Endothelial cell of umbilical vein (primary cell): Measurements from ENCODE around the gene KIAA1958. TPM values are rescaled to one million over a fixed set of nuclear protein-coding genes. Genes with fewer than 3 reads are reported as not detected.

Experiments used
- BruUV-seq: library from RNA; stranded (reverse); fragments of 400-500 nt; replicated peaks from 2 replicates; lab custom pipeline; 2021; lab: Mats Ljungman, UMichigan
- CTCF ChIA-PET: fragments of 300-600, 350-600 bp; sonication (Branson Sonifier 250); formaldehyde crosslinking; loops from one replicate; lab custom pipeline; 2021; ENCODE audit warnings: antibody characterized with exemption, inconsistent platforms; lab: Charles Lee
- POLR2A ChIA-PET: fragments of 300-600, 350-600 bp; sonication (Branson Sonifier 250); formaldehyde crosslinking; loops from one replicate; lab custom pipeline; 2021; ENCODE audit warnings: antibody characterized with exemption, inconsistent platforms; lab: Charles Lee
- DNase-seq: peaks from one replicate; pipeline ENCODE4 v3.0.0-alpha.2; 2011; ENCODE audit warnings: low read depth, low spot score
- FAIRE-seq: peaks from 2 replicates; lab custom pipeline; 2011; peaks lifted over from hg19 to GRCh38; lab: Jason Lieb, UNC
- H2AFZ ChIP-seq: 2 replicates; pipeline ENCODE4 v1.6.0; 2012; ENCODE audit warnings: low read depth, low read length, control low read depth, inconsistent platforms
- H3K27ac ChIP-seq: 2 replicates; pipeline ENCODE4 v1.5.1; 2011; ENCODE audit warnings: low read depth, mild to moderate bottlenecking, control low read depth, low read length, moderate library complexity; ENCODE audit not compliant: insufficient read depth
- H3K27me3 ChIP-seq, 2 experiments: 2 replicates each; pipeline versions ENCODE4 v1.6.0 to v1.6.1; 2011; ENCODE audit warnings: low read length in 2 of 2, mixed read lengths in 1 of 2; ENCODE audit not compliant: control insufficient read depth in 2 of 2, insufficient read depth in 2 of 2
- H3K36me3 ChIP-seq, 2 experiments: 2 replicates in 1 of 2; 3 replicates in 1 of 2; pipeline ENCODE4 v1.5.1; 2011; ENCODE audit warnings: low read length in 2 of 2, mild to moderate bottlenecking in 1 of 2, moderate library complexity in 1 of 2; ENCODE audit not compliant: control insufficient read depth in 2 of 2, insufficient read depth in 2 of 2; ENCODE audit errors: extremely low read depth in 1 of 2
- H3K4me1 ChIP-seq: 3 replicates; pipeline ENCODE4 v1.5.1; 2011; ENCODE audit warnings: mild to moderate bottlenecking, low read length; ENCODE audit not compliant: control insufficient read depth, insufficient read depth; ENCODE audit errors: extremely low read depth
- H3K4me2 ChIP-seq: 2 replicates; pipeline ENCODE4 v1.6.1; 2011; ENCODE audit warnings: low read length, control low read depth, mixed read lengths; ENCODE audit not compliant: insufficient read depth
- H3K4me3 ChIP-seq, 3 experiments: fragments of 200-600 bp in 1 of 3; sonication (generic), shearing (Covaris generic) in 1 of 3; replicated peaks in 1 of 3; 2 replicates each; pipeline ENCODE4 v1.5.1; 2011 to 2016; ENCODE audit warnings: control low read depth in 3 of 3, low read length in 3 of 3, mild to moderate bottlenecking in 2 of 3, inconsistent platforms in 1 of 3, low read depth in 1 of 3, moderate library complexity in 1 of 3; ENCODE audit not compliant: insufficient read depth in 1 of 3
- H3K79me2 ChIP-seq: 2 replicates; pipeline ENCODE4 v1.6.0; 2012; ENCODE audit warnings: low read length, inconsistent platforms; ENCODE audit not compliant: control insufficient read depth, insufficient read depth
- H3K9ac ChIP-seq: replicated peaks from 2 replicates; pipeline ENCODE3; 2011; ENCODE audit warnings: low read length, control low read depth; ENCODE audit not compliant: insufficient read depth; ENCODE audit errors: extremely low read depth
- H3K9me1 ChIP-seq: replicated peaks from 3 replicates; pipeline ENCODE4 v1.6.0; 2011; ENCODE audit warnings: mild to moderate bottlenecking, low read length; ENCODE audit not compliant: control insufficient read depth, insufficient read depth; ENCODE audit errors: extremely low read depth
- H3K9me3 ChIP-seq: replicated peaks from 2 replicates; pipeline ENCODE4 v1.5.1; 2012; ENCODE audit warnings: low read length, inconsistent platforms; ENCODE audit not compliant: control insufficient read depth, insufficient read depth
- H4K20me1 ChIP-seq: replicated peaks from 2 replicates; pipeline ENCODE3; 2011; ENCODE audit warnings: mild to moderate bottlenecking, low read length; ENCODE audit not compliant: control insufficient read depth, insufficient read depth; ENCODE audit errors: extremely low read depth
- EZH2 ChIP-seq: IDR thresholded peaks from 2 replicates; pipeline ENCODE4 v1.6.1; 2012; ENCODE audit warnings: borderline replicate concordance, low read depth, mild to moderate bottlenecking, moderate library complexity, low read length, inconsistent platforms; ENCODE audit not compliant: severe bottlenecking
- FOS ChIP-seq: IDR thresholded peaks from 2 replicates; pipeline ENCODE4 v1.6.1; 2011; ENCODE audit warnings: mild to moderate bottlenecking, low read length, moderate library complexity, borderline replicate concordance; ENCODE audit not compliant: insufficient read depth
- GATA2 ChIP-seq: IDR thresholded peaks from 2 replicates; pipeline ENCODE4 v1.7.0; 2011; ENCODE audit warnings: low read depth, mild to moderate bottlenecking, moderate library complexity, mixed read lengths, low read length; ENCODE audit not compliant: insufficient read length, insufficient read depth
- JUN ChIP-seq: IDR thresholded peaks from 2 replicates; pipeline ENCODE4 v1.6.1; 2011; ENCODE audit warnings: borderline replicate concordance, low read depth; ENCODE audit not compliant: insufficient read length, insufficient read depth
- MYC ChIP-seq: IDR thresholded peaks from one replicate; pipeline ENCODE4 v1.6.1; 2011; ENCODE audit warnings: mild to moderate bottlenecking, low read depth, low read length
- POLR2A ChIP-seq: IDR thresholded peaks from 2 replicates; pipeline ENCODE4 v1.6.1; 2012; ENCODE audit warnings: low read depth, mild to moderate bottlenecking, control low read depth, low read length
- POLR2AphosphoS5 ChIP-seq: IDR thresholded peaks from 2 replicates; pipeline ENCODE4 v1.6.1; 2012; ENCODE audit warnings: low read depth, mild to moderate bottlenecking, control low read depth, low read length, moderate library complexity; ENCODE audit not compliant: insufficient read depth
- dilution Hi-C: fragments of 300-500 bp; cut with MboI; formaldehyde crosslinking; loops from one replicate; pipeline ENCODE4 v1.15.0; 2019; ENCODE audit warnings: low sequenced_read_pairs; ENCODE audit not compliant: extremely low pct_ligation_motif_present
- intact Hi-C: fragments of 100-400 bp; cut with micrococcal nuclease; formaldehyde crosslinking; loops from one replicate; pipeline ENCODE4 v1.10.0; 2022
- polyA plus RNA-seq, 4 experiments: library from polyadenylated mRNA; depleted of rRNA in 3 of 4; stranded (reverse) in 3 of 4; unstranded in 1 of 4; fragments of >200 nt; gene quantifications; 2 replicates each; pipeline versions ENCODE4 v1.2.1 to v1.2.3, GENCODE V29; 2011 to 2012; ENCODE audit warnings: missing spikeins in 1 of 4
- total RNA-seq: library from RNA; stranded (reverse); gene quantifications from 2 replicates; pipeline ENCODE4 v1.2.3, GENCODE V29; 2021
- TF ChIP-seq, protein P1 (sequence below): IDR thresholded peaks from 2 replicates; pipeline ENCODE4 v1.6.1; 2011; ENCODE audit not compliant: insufficient read depth, insufficient read length
- TF ChIP-seq, protein P2 (sequence below), 2 donors: IDR thresholded peaks; 1 replicate in 1 of 2; 2 replicates in 1 of 2; pipeline ENCODE4 v1.5.1; 2011; ENCODE audit warnings: low read length in 2 of 2, mild to moderate bottlenecking in 2 of 2, moderate library complexity in 2 of 2, control low read depth in 1 of 2, inconsistent platforms in 1 of 2, low read depth in 1 of 2; ENCODE audit not compliant: insufficient read depth in 1 of 2; ENCODE audit errors: extremely low read depth in 1 of 2

Gene KIAA1958
- total and polyA plus RNA-seq, 2 donors (not counting 3 experiments of a cell fraction or from before 2014, with no cell fraction given), result 1.7 to 5.0 TPM

DNA sequence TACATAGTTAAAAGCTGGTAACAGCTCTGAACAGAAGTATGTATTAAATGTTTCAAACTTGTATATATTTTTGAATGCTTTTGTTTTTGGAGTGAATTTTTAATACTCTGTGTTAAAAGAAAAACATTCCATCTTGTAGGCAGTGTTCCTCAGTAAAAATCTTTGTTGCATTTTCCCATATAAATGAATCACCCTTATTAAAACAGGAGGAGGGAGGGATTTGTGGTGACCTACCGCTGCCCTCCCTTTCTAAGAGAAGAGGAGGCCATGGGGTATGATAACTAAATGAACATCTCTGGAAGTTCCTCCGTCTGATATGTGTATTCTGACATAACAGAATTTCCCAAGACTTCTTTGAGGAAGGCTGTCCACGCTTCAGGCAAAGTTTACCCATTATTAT, 177.9 kb downstream of the KIAA1958 start:
- intact Hi-C loops (no loop called here), dilution Hi-C loops (no loop called here)
- DNase-seq (no peak), FAIRE-seq (no peak)
- TF ChIP-seq MYC, result no peak
- TF ChIP-seq FOS, result no peak
- TF ChIP-seq POLR2A, result no peak
- TF ChIP-seq EZH2, result no peak
- no peak for TF ChIP-seq POLR2AphosphoS5
- no peak for TF ChIP-seq GATA2
- TF ChIP-seq, protein P1, sequence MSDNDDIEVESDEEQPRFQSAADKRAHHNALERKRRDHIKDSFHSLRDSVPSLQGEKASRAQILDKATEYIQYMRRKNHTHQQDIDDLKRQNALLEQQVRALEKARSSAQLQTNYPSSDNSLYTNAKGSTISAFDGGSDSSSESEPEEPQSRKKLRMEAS, result no peak
- TF ChIP-seq JUN, result no peak
- TF ChIP-seq, protein P2, sequence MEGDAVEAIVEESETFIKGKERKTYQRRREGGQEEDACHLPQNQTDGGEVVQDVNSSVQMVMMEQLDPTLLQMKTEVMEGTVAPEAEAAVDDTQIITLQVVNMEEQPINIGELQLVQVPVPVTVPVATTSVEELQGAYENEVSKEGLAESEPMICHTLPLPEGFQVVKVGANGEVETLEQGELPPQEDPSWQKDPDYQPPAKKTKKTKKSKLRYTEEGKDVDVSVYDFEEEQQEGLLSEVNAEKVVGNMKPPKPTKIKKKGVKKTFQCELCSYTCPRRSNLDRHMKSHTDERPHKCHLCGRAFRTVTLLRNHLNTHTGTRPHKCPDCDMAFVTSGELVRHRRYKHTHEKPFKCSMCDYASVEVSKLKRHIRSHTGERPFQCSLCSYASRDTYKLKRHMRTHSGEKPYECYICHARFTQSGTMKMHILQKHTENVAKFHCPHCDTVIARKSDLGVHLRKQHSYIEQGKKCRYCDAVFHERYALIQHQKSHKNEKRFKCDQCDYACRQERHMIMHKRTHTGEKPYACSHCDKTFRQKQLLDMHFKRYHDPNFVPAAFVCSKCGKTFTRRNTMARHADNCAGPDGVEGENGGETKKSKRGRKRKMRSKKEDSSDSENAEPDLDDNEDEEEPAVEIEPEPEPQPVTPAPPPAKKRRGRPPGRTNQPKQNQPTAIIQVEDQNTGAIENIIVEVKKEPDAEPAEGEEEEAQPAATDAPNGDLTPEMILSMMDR (IDR thresholded peaks at IDR 0.05; ENCODE audit: extremely low read depth in 1 of 2, insufficient read depth in 1 of 2, low read depth in 1 of 2, low read length in 2 of 2), result no peak
- Histone ChIP-seq H3K9me1 (no peaks in the 10 kb centered on the region), H3K4me3 (no peak overlapping the region), H2AFZ (no peak overlapping the region), H3K4me1 (no peaks in the 10 kb centered on the region), H3K9me3 (no peaks in the 10 kb centered on the region), H4K20me1 (no peaks in the 10 kb centered on the region), H3K36me3 (no peaks in the 10 kb centered on the region), H3K27ac (no peak overlapping the region), H3K27me3 (no peaks in the 10 kb centered on the region), H3K79me2 (no peaks in the 10 kb centered on the region), H3K9ac (no peak overlapping the region), H3K4me2 (no peak overlapping the region)
- no TSS peak for BruUV-seq
- CTCF ChIA-PET, result interaction anchor here (3.1 kb wide), 1 partner anchor 221 kb away, joined by 12 read pairs; no protein-coding TSS in a partner anchor
- POLR2A ChIA-PET, result no interaction called here
